DOHH2 (cell line): ENCODE results near the gene ADAMTS2.

Source experiments
- CTCF ChIP-seq: fragments of 200-600 bp; sonication (generic); IDR thresholded peaks from one replicate; pipeline ENCODE4 v1.5.1; 2014; ENCODE audit warnings: antibody characterized with exemption, mild to moderate bottlenecking, low read depth, low read length; ENCODE audit not compliant: poor library complexity, severe bottlenecking
- EZH2phosphoT487 ChIP-seq: fragments of 200-600 bp; sonication (generic); IDR thresholded peaks from 2 replicates; pipeline ENCODE4 v1.6.1; 2017; ENCODE audit warnings: borderline replicate concordance, mild to moderate bottlenecking, antibody characterized with exemption, low read length, moderate library complexity, mixed read lengths

DNA sequence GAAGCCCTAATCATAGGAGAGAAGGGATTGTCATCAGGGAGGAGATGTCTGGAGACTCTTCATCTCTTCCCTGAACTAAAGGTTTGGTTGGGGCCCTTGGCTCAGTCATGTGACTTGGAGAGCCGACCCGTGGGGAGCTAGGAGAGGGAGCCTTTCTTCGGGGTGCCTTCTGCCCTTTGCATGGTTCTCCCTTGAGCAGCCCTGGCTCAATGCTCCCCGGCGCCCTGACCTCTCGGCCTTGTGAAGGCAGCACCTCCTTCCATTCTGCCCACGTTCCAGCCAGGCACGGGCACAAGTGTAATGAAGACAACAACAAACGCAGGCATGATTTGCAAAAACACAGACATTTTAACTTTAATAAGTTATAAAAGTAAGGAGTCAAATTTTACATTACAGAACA, 234.7 kb downstream of the ADAMTS2 start:
- TF ChIP-seq CTCF (no peak), EZH2phosphoT487 (no peak)
